ENCODE measurements around the gene CTSD.

Gene CTSD

GRCh38 chr11:1768141-1768469 lies 4.4 kb upstream of the CTSD start:
- no peak for DNase-seq

- no peak for DNase-seq
Observed at GRCh38 chr11:1767399-1768140, 3.8 kb upstream of the CTSD start.

- DNase-seq: no peak
Observed at GRCh38 chr11:1766719-1767398, 3.1 kb upstream of the CTSD start.

- DNase-seq: no peak
Observed at GRCh38 chr11:1765871-1766718, 2.4 kb upstream of the CTSD start.

GRCh38 chr11:1763336-1763795 lies 361 bp downstream of the CTSD start:
- no peak for DNase-seq

GRCh38 chr11:1762537-1763302 lies 1.0 kb downstream of the CTSD start:
- no peak for DNase-seq

GRCh38 chr11:1761857-1762536 lies 1.7 kb downstream of the CTSD start:
- DNase-seq: no peak

- DNase-seq: no peak
Observed at GRCh38 chr11:1761110-1761856, 2.4 kb downstream of the CTSD start.

- no peak for DNase-seq
Observed at GRCh38 chr11:1760351-1761109, 3.2 kb downstream of the CTSD start.

- no peak for DNase-seq
Observed at GRCh38 chr11:1759851-1760220, 3.9 kb downstream of the CTSD start.

GRCh38 chr11:1759151-1759850 lies 4.4 kb downstream of the CTSD start:
- no peak for DNase-seq

GRCh38 chr11:1758611-1759150 lies 5.0 kb downstream of the CTSD start:
- DNase-seq: no peak

GRCh38 chr11:1757861-1758610 lies 5.7 kb downstream of the CTSD start:
- DNase-seq: no peak

- DNase-seq: no peak
Observed at GRCh38 chr11:1756791-1757771, 6.6 kb downstream of the CTSD start.

GRCh38 chr11:1755692-1756561 lies 7.8 kb downstream of the CTSD start:
- no peak for DNase-seq

- DNase-seq: no peak
Observed at GRCh38 chr11:1755344-1755691, 8.4 kb downstream of the CTSD start.
